NCI-H2029 treated with DMSO at 0.1 percent for 48 hours (cell line): Measurements from ENCODE around the gene OSER1.

ENCODE experiments used
- DNase-seq: peaks from one replicate; lab custom pipeline; 2025; lab: John Stamatoyannopoulos, UW

Gene OSER1

DNA sequence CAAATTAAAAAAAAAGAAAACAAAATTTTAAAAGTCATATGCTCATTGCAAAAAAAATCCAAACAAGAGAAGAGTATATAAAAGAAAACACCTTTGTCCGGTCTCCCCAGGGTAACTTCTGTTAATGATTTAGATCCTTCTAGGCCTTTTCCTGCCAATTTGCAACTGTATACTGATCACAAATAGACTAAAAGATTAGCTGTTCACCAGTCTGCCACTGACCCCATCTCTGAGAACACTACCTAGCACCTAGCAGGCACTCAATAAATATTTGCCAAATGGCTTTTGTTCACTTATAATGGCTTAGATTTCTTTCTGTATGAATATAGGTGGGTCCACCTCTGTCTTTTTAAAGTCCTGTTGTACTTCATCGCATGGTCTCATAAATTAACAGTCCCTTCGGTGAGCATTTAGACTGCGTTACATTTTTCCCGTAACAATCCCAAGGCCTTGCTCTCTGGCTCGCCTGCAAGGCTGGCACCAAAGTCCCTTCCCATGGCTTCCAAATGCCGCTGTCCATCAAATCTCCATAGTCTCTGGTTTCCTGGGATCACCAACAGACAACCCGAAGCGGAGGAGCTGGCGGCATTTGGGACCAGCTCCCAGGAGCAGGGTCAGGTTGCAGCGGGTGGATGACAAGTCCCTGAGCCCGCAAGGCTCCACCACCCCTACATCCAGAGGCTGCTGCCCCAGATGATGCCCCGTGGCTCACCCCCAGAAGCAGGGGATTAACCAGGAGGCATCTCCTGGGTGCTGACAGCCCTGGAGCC, 35.4 kb downstream of the OSER1 start:
- DNase-seq, result no peak

DNA sequence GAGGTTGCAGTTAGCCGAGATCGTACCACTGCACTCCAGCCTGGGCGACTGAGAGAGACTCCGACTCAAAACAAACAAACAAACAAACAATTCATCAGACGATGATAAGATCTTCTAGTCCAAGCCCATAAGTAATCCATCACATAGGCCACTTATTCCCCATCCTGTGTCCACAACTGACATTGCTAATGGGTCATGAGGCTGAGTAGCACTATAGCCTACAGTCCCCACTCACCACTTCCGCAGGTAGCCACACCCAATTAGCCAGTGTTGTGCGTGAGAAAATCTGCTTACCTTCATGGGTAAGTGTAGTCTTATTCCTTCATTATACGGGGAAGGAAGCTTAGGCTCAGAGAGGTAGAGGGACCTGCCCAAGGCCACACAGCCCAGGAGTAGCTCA, 36.7 kb downstream of the OSER1 start:
- DNase-seq, result no peak

DNA sequence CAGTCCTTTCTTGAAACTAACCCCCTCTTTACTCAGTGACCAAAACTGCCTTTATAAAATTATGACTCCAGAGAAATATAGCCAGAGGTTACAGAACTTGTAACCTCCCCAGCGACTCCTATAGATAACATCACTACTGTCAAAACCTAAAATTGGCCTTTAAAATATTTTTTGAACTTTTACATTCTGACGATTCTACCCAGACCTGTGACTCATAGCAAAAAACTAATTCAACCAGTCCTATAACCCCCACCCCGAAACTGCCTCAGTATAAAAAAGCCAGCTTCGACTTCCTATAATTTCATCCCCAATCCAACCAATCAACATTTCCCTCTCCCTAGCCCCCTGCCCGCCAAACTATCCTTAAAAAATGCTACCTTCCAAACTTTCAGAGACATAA, 37.5 kb downstream of the OSER1 start:
- no peak for DNase-seq

DNA sequence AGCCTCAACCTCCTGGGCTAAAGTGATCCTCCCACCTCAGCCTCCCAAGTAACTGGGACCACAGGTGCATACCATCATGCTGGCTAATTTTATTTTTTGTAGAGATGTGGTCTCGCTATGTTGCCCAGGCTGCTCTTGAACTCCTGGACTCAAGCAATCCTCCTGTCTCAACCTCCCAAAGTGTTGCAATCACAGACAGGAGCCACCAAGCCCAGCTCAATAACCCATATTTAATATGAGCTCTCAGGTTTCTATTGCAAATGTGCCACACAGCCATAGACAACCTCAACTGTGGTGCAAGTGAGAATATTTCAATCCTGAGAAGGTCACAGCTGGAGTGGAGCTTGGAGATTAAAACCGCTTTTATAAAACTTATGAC, 38.0 kb downstream of the OSER1 start:
- no peak for DNase-seq

DNA sequence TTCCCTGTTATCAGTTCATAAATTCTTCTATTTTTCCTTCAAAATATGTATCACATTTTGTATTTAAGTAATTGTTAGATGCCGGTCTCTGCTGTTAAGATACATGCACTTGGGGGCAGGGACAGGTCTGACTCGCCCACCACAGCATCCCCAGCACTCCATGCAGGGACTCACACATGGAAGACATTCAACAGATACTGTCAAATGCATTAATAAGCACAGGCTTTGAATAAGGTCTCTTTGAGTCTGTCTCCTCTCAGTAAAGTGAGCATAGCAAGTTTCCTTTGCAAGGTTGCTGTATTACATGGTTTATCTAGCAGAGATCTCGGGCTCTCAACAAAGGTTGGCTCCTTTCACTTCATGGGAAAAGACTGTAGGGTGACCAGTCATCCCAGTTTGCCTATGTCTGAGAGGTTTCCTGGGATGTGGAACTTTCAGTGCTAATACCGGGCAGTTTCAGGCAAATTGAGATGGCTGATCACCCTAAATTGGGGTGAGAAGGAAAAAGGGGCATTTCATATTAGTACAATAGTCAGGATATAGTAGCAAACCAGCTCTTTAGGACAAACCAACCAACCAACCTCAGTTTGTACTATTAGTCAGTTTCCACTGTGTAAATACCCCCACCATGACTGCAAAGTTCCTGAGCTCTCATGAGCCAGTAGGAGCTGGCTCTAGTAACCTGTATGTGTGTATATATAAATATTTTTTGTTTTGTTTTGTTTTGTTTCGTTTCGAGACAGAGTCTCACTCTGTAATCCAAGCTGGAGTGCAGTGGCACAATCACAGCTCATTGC, 38.6 kb downstream of the OSER1 start:
- no peak for DNase-seq

DNA sequence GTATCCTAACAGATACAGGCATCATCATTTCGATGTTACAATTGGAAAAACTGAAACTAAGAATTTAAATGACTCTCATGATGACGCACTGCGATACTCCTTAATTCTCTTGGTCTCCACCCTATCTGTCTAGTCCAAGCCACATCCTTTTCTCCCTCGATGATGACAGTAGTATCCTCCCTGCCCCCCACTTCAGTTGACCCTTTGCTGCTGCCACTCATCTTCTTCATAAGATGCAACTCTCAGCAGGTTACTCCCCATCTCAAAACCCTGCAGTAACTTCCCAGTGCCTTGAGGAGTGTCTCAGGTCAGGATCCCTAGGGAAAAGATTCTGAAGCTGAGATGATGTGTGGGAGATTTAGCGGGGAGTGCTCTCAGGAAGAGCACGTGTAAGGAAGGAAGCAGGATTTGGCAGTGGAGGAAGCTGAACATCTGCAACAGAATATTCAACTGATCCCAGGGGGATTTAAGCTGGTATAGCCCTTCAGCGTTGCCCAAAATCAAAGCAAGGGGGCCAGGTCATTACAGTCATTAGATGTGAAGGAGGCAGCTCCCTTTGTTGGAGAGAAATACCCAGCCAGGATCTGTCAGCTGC, 39.7 kb downstream of the OSER1 start:
- DNase-seq, result no peak

DNA sequence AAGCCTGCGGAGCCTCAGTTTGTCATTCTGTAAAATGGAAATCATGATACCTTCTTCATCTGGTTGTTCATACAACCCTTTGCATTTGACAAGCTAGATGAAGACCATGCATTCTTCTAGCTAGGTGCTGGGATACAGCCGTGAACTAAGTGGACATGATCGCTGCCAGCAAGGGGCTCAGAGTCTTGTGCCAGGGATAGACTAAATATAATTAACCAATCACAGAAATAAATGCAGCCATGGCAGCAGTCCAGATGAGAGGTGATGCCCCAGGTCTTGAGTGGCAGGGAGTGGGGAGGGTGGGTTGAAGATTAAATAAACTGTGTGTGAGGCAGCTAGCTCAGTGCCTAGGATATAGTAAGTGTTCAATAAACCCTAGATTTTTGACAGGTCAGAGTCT, 42.8 kb downstream of the OSER1 start:
- DNase-seq, result no peak

DNA sequence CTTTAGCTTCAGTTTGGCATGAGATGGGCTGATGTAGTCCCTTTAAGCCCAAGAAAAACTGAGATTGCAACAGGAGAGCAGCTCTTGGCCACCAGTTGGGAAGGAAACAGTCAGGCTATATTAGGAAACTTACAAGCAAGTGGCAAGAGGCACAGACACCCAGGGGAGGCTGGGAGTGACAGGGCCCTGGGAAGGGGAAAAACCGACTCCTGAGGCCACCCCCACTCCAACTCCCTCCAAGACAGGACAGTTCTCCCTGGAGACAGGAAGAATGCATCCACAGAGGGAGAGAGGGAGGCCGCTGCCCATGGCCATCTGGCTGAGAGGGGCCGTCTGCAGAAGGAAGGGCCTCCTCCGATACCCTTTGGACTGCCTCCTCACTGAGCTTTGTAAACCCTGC, 44.1 kb downstream of the OSER1 start:
- no peak for DNase-seq

DNA sequence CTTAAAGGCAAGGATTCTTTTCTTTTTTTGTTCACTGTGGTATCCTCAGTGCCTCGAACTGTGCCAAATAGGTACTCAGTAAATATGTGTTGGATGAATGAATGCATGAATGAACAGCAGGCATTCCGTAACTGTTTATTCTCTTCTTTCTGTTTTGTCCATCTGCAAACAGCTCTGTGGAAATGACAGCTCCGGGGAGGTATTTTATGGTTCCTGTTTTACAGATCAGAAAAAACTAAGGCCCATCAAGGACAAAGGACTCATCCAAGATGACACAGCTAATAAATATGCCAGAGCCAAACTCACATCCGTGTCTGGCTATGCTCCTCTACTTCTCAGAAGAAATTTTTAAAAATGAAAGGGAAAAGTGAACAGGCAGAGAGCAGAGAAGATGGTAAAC, 44.6 kb downstream of the OSER1 start:
- DNase-seq, result no peak

DNA sequence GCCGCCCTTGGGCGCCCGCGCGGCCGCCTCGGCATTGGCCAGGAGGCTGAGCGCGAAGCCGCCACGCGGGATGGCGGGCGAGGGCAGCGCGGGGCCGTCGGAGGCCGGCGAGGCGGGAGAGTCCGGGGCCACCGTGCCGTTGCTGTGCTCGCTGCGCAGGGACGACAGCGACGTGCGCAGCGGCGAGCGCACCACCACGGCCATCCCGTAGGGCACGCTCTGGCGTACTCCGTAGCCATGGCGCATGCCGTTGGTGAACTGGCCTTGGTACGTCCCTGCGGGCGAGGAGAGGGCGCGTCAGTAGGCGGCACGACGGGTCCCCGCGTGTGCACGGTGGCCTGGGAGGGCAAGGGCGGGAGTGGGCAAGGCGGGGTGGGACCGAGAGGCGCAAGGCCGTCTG, 50.4 kb downstream of the OSER1 start:
- no peak for DNase-seq

DNA sequence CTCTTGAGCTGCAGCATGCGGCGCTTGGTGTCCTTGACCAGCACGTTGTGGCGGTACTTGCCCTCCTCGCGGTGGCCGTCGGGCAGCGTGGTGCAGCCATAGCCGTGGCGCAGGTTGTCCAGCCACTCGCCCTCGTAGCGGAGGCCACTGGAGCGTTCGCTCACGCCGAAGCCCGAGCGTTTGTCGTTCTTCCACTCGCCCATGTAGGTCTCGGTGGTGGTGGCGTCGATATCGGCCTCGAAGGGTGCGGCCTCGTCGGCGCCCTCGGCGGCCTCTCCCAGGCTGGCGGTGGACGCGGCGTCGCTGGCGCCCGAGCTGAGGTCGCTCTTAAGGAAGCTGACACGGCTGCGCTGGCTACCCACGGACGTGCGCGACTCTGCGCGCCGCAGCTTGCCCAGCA, 50.9 kb downstream of the OSER1 start:
- DNase-seq, result no peak

DNA sequence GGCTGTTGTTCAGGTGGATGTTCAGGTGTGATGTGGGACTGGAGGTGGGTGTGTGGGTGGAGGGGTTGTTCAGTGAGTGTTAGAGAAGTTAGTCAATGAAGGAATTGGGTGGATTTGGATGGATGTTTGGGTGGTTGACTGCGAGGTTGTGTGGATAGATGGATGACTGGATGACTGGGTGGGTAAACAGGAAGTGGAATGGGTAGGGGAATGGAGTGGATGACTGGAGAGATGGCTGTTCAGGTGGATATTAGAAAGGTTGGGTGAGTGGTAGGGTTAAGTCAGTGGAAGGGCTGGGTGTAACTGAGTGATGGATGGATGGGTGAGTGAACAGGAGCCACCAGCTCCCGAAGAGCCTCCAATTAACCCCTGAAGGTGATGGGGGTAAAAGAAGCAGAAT, 51.4 kb downstream of the OSER1 start:
- DNase-seq, result no peak

DNA sequence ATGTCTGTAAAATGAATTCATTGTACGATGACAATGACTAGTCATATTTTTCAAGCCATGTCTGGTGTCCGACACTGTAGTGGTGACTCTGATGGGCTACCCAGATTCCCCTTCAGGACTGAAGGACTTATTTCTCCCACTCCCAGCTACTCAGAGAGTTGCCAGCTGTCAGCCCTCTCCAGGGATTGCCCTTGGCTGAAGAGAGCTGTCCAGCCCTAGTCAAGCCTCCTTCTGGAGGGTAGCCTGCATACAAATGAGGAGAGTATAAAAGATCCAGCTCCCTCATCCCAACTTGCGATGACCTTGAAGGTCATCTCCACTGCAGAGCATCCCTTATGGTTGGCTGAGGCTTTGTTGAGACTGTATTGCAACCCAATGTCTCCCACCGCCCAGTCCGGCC, 53.5 kb downstream of the OSER1 start:
- no peak for DNase-seq

DNA sequence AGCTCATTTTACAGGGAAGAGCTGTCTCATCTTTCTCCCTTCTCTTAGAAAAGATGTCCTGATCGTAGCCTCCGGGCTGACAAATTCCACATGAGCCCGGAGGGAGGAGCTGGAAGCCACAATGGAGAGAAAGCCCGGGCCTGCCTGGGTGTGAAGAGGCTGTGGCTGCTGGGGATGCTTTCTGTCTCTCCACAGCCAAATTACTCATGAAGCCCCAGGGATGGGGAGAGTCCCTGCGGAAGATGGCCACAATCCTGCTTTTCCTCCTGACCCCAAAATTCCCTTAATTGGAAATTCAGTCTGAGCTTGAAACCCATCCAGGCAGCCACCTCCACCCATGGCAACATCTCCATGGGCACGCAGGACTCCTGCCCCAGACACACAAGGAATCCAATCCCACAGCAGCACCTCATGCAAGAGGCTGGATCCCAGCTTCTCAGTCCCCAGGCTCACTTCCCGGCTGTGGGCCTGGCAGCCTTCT, 56.0 kb downstream of the OSER1 start:
- no peak for DNase-seq

DNA sequence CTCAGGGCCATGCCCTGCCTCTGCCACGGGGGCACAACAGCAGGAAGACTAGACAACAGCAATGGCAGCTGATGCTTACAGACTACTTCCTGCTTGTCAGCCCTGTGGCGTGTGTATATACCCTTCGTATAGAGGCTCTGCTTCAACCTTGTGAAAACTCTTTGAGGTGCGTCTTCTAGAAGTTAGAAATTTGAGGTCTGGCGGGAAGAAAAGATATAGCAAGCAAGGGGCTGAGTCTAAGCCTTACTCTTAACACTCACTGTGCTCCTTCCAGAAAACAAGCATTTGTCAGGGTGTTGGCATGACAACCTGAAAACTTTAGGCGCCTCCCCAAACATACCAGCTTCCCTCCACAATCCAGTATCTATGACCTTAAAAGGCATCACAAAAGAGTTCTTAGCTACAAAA, 56.9 kb downstream of the OSER1 start:
- DNase-seq, result no peak

DNA sequence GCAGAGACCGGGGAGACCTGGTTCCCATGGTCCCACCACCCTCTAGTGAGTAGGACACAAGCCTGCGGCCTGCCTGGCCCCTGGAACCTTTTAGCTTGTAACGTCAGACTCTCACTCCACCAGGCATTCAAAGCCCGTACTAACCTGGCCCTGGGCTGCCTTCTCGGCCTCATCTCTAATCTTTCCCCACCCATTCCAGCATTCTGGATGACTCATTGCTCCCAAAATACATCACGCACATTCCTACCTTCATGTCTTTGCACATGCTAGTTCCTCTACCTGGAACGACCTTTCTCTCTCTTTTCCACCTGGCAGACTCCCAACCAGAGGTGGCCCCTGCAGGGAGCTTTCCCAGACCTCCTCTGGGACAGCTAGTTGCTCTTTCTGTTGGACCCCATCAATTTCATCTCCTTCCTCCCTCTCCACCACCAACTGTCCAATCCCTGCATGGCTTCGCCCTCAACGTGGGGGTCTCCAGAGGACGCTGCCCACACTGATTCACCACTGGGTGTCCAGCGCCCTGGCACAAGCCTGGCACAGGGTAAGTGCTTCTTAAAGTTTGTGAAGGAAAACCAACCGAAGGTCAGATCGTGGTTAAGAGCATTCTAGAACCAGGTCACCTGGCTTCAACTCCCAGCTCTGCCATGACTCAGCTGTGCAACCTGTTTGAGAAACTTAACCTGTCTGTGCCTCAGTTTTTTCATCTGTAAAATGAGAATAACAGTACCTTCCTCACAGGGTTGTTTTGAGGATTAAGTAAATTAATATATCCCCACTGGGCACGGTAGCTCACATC, 58.8 kb downstream of the OSER1 start:
- no peak for DNase-seq

DNA sequence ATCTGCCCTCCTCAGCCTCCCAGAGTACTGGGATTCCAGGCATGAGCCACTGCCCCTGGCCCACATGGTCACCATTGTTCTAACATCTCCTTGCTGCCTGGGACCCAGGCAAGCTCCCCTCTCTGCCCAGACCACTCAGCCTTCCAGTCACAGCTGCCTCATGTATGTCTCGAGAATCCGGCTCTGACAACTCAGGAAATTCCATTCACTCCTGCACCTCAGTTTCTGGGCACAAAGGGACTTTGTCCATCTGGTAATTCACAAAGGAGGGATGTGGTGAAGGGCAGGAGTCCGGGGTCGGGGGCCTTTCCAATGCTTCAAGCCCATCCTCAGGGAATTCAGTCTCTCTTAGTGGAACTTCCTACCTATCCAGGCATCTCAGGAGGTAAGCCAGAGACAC, 64.3 kb downstream of the OSER1 start:
- DNase-seq, result no peak
